Testis (tissue), 2 donors: ENCODE results near the gene MAP1LC3B.

ENCODE experiments used
- CTCF ChIP-seq, 3 experiments: fragments of 450-650 bp in 2 of 3; fragments of 200-600 bp in 1 of 3; sonication (generic) in 1 of 3; IDR thresholded peaks; one replicate each; pipeline ENCODE4 v1.5.1; 2016 to 2019; ENCODE audit warnings: antibody characterized with exemption in 3 of 3, mild to moderate bottlenecking in 2 of 3, moderate library complexity in 1 of 3
- POLR2A ChIP-seq: fragments of 450-650 bp; IDR thresholded peaks from one replicate; pipeline ENCODE4 v1.6.1; 2017; ENCODE audit warnings: antibody characterized with exemption, mild to moderate bottlenecking, moderate library complexity

DNA sequence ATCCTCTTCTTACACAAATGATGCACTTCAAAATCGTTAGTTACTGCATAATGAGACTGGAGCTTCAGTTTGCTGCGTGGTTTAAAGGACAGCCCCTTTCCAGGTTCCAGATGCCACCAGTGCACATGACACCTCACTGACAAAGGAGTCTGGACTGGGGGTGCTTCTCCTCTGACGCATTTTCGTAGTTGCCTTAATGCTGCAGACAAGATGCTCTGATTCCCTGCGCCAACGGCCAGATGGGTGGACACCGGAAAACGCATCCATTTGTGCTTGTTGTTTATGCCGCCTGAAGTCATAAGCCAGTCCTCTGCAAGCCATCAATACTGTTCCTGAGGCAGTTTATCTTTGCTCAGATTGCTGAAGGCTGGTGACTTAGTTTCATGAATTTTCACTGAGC, 24.6 kb upstream of the MAP1LC3B start:
- no peak for TF ChIP-seq CTCF (IDR thresholded peaks at IDR 0.05)
- no peak for TF ChIP-seq POLR2A
